ENCODE measurements around the gene ATP6AP1.
A peak's percentile ranks its signal among the peaks of the same experiment; 100 is the strongest.

The ATP6AP1 gene

GRCh38 chrX:154436983-154437752, 8.7 kb downstream of the ATP6AP1 start, which contains the start of gene GDI1:
GDI1 (plus strand) TSS chrX:154437154; CDS start chrX:154437255, 101 bp downstream.
- no peak for FAIRE-seq
- DNase-seq (ENCODE audit: insufficient read length) = no peak
- TF ChIP-seq POLR2AphosphoS5 (IDR thresholded peaks at IDR 0.05; ENCODE audit: low read depth, low read length) (no peak), POLR2A (IDR thresholded peaks at IDR 0.05; ENCODE audit: low read depth, low read length) (peak; percentile 40; the same call in 1 of the 2 replicates), TAF1 (IDR thresholded peaks at IDR 0.05; ENCODE audit: borderline replicate concordance, low read depth, low read length) (peak; percentile 62; the same call in 1 of the 2 replicates)

- no peak for DNase-seq (ENCODE audit: insufficient read length)
- TF ChIP-seq POLR2AphosphoS5 (IDR thresholded peaks at IDR 0.05; ENCODE audit: low read depth, low read length) (no peak), TAF1 (IDR thresholded peaks at IDR 0.05; ENCODE audit: borderline replicate concordance, low read depth, low read length) (no peak), POLR2A (IDR thresholded peaks at IDR 0.05; ENCODE audit: low read depth, low read length) (no peak)
- FAIRE-seq = no peak
These were observed 9.8 kb downstream of the ATP6AP1 start for GRCh38 chrX:154437971-154438893.

- TF ChIP-seq POLR2AphosphoS5 (IDR thresholded peaks at IDR 0.05; ENCODE audit: low read depth, low read length) (no peak), POLR2A (IDR thresholded peaks at IDR 0.05; ENCODE audit: low read depth, low read length) (no peak), TAF1 (IDR thresholded peaks at IDR 0.05; ENCODE audit: borderline replicate concordance, low read depth, low read length) (no peak)
- DNase-seq (ENCODE audit: insufficient read length) (no peak), FAIRE-seq (no peak)
These were observed 11.4 kb downstream of the ATP6AP1 start for GRCh38 chrX:154439841-154440240.

GRCh38 chrX:154440623-154441357, 12.3 kb downstream of the ATP6AP1 start:
- no peak for TF ChIP-seq POLR2A (IDR thresholded peaks at IDR 0.05; ENCODE audit: low read depth, low read length)
- TF ChIP-seq POLR2AphosphoS5 (IDR thresholded peaks at IDR 0.05; ENCODE audit: low read depth, low read length) = no peak
- no peak for TF ChIP-seq TAF1 (IDR thresholded peaks at IDR 0.05; ENCODE audit: borderline replicate concordance, low read depth, low read length)
- DNase-seq (ENCODE audit: insufficient read length) = no peak
- FAIRE-seq = no peak

- TF ChIP-seq POLR2AphosphoS5 (IDR thresholded peaks at IDR 0.05; ENCODE audit: low read depth, low read length) (no peak), TAF1 (IDR thresholded peaks at IDR 0.05; ENCODE audit: borderline replicate concordance, low read depth, low read length) (no peak)
- no peak for DNase-seq (ENCODE audit: insufficient read length)
- FAIRE-seq = no peak
These were observed 13.1 kb downstream of the ATP6AP1 start for GRCh38 chrX:154441564-154441963.

- DNase-seq (ENCODE audit: insufficient read length) (no peak), FAIRE-seq (no peak)
- TF ChIP-seq TAF1 (IDR thresholded peaks at IDR 0.05; ENCODE audit: borderline replicate concordance, low read depth, low read length) (no peak), POLR2A (IDR thresholded peaks at IDR 0.05; ENCODE audit: low read depth, low read length) (no peak), POLR2AphosphoS5 (IDR thresholded peaks at IDR 0.05; ENCODE audit: low read depth, low read length) (no peak)
These were observed 13.7 kb downstream of the ATP6AP1 start for GRCh38 chrX:154441984-154442707.

- TF ChIP-seq TAF1 (IDR thresholded peaks at IDR 0.05; ENCODE audit: borderline replicate concordance, low read depth, low read length) (no peak), POLR2AphosphoS5 (IDR thresholded peaks at IDR 0.05; ENCODE audit: low read depth, low read length) (no peak), POLR2A (IDR thresholded peaks at IDR 0.05; ENCODE audit: low read depth, low read length) (no peak)
- FAIRE-seq (no peak), DNase-seq (ENCODE audit: insufficient read length) (no peak)
These were observed 15.0 kb downstream of the ATP6AP1 start for GRCh38 chrX:154443479-154443910.

- TF ChIP-seq POLR2A (IDR thresholded peaks at IDR 0.05; ENCODE audit: low read depth, low read length) = no peak
- TF ChIP-seq TAF1 (IDR thresholded peaks at IDR 0.05; ENCODE audit: borderline replicate concordance, low read depth, low read length) = no peak
- no peak for TF ChIP-seq POLR2AphosphoS5 (IDR thresholded peaks at IDR 0.05; ENCODE audit: low read depth, low read length)
- FAIRE-seq (peak; percentile 84), DNase-seq (ENCODE audit: insufficient read length) (peak; percentile 86)
These were observed 15.7 kb downstream of the ATP6AP1 start, which contains the start of gene FAM50A for GRCh38 chrX:154443992-154444754. FAM50A (plus strand) TSS chrX:154444141; CDS start chrX:154444236, 95 bp downstream.

- TF ChIP-seq TAF1 (IDR thresholded peaks at IDR 0.05; ENCODE audit: borderline replicate concordance, low read depth, low read length) (no peak), POLR2A (IDR thresholded peaks at IDR 0.05; ENCODE audit: low read depth, low read length) (no peak), POLR2AphosphoS5 (IDR thresholded peaks at IDR 0.05; ENCODE audit: low read depth, low read length) (no peak)
- no peak for FAIRE-seq
These were observed 16.3 kb downstream of the ATP6AP1 start for GRCh38 chrX:154444755-154445246.

More at GRCh38 chrX:154444755-154445246, 16.3 kb downstream of the ATP6AP1 start:
- no peak for DNase-seq (ENCODE audit: insufficient read length)

Data from GM12892 (cell line).